BJ (cell line): ENCODE data around the gene MAMSTR. TPM values are rescaled to one million over a fixed set of nuclear protein-coding genes. Genes with fewer than 3 reads are reported as not detected.

Experiments used
- CTCF ChIA-PET: fragments of 350-600 bp; formaldehyde crosslinking; extraction: SDS; loops from one replicate; lab custom pipeline; 2021; ENCODE audit warnings: antibody characterized with exemption, inconsistent platforms; lab: Yijun Ruan, JAX
- POLR2A ChIA-PET: fragments of 300-600 bp; sonication (Branson Sonifier 250); formaldehyde crosslinking; extraction: SDS; loops from one replicate; lab custom pipeline; 2021; ENCODE audit warnings: antibody characterized with exemption; lab: Charles Lee
- DNase-seq: peaks from one replicate; pipeline ENCODE4 v3.0.0-alpha.2; 2011; ENCODE audit warnings: low read depth
- H3K27me3 ChIP-seq: 2 replicates; pipeline ENCODE4 v1.6.0; 2011; ENCODE audit warnings: low read length; ENCODE audit not compliant: control insufficient read depth, insufficient read depth
- H3K36me3 ChIP-seq: 2 replicates; pipeline ENCODE4 v1.5.1; 2011; ENCODE audit warnings: low read length; ENCODE audit not compliant: control insufficient read depth, insufficient read depth
- H3K4me3 ChIP-seq: 2 replicates; pipeline ENCODE4 v1.5.1; 2011; ENCODE audit warnings: low read depth, mild to moderate bottlenecking, control low read depth, low read length
- polyA plus RNA-seq: library from polyadenylated mRNA; depleted of rRNA; stranded (reverse); fragments of >200 nt; gene quantifications from 2 replicates; pipeline ENCODE4 v1.2.3, GENCODE V29; 2011
- TF ChIP-seq, protein P1 (sequence below): IDR thresholded peaks from 2 replicates; pipeline ENCODE4 v1.5.1; 2011; ENCODE audit warnings: low read depth, mild to moderate bottlenecking, control low read depth, inconsistent platforms, low read length, moderate library complexity; ENCODE audit not compliant: insufficient read depth

Gene MAMSTR
- polyA plus RNA-seq, 1 experiment, result 1.5 TPM

DNA sequence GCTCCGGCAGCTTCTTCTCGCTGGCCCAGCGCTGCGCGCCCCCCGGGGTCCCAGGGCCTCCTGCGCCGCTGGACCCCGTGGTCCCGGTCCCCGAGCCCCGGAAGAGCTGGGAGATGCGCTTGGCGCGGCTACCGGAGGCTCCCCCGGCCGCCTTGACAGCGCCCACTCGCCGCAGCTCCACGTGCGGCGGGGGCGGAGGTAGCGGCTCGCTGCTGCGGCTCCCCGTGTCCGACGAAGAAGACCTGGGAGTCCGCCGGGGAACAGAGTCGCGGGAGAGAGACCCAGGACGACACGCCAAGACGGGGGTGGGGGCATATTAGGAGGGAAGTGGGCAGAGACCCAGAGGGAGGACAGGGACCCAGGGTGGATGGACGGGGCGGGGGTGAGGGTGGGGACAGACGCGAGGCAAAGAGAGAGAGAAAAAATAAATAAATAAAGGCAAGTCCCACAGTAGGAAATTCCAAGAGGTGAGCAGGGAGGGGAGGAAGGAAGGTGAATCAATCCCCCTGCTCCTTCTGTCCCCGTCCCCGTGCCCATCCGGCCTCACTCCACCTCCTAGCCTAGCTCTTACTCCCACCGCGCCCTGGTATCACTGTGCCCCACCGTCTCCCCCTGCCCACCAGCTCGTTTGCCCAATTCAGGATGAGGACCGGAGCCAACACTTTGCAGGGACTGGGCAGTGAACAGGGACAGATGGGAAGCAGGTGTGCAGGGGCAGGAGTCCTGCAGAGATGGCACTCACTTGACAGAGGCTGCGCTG, 20.1 kb upstream of the MAMSTR start:
- no peak for DNase-seq
- TF ChIP-seq, protein P1, sequence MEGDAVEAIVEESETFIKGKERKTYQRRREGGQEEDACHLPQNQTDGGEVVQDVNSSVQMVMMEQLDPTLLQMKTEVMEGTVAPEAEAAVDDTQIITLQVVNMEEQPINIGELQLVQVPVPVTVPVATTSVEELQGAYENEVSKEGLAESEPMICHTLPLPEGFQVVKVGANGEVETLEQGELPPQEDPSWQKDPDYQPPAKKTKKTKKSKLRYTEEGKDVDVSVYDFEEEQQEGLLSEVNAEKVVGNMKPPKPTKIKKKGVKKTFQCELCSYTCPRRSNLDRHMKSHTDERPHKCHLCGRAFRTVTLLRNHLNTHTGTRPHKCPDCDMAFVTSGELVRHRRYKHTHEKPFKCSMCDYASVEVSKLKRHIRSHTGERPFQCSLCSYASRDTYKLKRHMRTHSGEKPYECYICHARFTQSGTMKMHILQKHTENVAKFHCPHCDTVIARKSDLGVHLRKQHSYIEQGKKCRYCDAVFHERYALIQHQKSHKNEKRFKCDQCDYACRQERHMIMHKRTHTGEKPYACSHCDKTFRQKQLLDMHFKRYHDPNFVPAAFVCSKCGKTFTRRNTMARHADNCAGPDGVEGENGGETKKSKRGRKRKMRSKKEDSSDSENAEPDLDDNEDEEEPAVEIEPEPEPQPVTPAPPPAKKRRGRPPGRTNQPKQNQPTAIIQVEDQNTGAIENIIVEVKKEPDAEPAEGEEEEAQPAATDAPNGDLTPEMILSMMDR, result no peak
- Histone ChIP-seq H3K4me3 (peak overlapping the region; percentile 44), H3K36me3 (no peaks in the 10 kb centered on the region), H3K27me3 (no peaks in the 10 kb centered on the region)
- CTCF ChIA-PET, result interaction anchor here (0.9 to 2.2 kb wide), 8 partner anchors 13 to 103 kb away, joined by 3 to 17 read pairs (median 3); partner anchors contain the start of genes CA11 and HSD17B14
- POLR2A ChIA-PET, result no interaction called here

DNA sequence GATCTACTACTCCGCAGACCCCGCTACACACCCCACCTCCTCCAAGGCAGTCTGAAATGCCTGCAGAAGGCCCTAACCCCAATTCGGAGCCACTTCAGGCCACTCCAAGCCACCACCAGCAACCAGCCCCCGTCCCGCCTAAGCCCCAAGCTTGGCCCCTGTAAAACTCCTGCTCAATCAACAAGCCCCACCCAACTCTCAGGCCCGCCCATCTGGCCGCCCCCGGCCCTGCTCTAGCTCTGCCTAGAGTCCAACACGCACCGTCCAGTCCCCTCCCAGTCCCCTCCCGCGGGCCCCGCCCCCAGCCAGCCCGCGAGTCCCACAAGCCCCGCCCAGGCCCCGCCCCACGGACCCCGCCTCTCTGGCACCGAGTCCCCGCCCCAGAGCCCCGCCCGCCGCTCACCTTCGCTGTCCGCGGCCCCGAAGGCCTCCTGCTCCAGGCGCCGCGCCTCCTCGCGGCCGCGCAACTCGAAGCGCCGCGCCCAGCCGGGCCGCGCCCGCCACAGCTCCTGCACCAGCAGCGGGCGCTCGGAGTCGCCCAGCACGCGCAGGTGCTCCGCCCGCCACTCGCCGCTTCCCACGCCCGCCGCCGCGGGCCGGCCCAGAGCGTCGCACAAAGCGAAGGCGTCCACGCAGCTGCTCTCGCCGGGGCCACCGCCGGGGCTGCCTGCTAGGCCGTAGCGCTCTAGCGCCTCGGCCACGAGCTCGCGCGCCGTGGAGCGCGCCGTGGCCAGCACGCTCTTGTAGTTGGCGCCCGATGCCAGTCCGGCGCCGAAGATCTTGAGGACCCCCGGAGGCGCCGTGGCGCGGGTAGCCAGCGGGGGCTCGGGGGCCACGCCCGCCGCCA, 19.3 kb upstream of the MAMSTR start:
- Histone ChIP-seq H3K27me3 (no peaks in the 10 kb centered on the region), H3K4me3 (peak overlapping the region; percentile 44), H3K36me3 (no peaks in the 10 kb centered on the region)
- ChIA-PET POLR2A (no interaction called here), CTCF (interaction anchor here (0.6 to 2.2 kb wide), 13 partner anchors 10 to 104 kb away, joined by 3 to 17 read pairs (median 3); partner anchors contain the start of genes CA11 and HSD17B14)
- TF ChIP-seq, protein P1, result no peak
- DNase-seq, result peak; percentile 19

DNA sequence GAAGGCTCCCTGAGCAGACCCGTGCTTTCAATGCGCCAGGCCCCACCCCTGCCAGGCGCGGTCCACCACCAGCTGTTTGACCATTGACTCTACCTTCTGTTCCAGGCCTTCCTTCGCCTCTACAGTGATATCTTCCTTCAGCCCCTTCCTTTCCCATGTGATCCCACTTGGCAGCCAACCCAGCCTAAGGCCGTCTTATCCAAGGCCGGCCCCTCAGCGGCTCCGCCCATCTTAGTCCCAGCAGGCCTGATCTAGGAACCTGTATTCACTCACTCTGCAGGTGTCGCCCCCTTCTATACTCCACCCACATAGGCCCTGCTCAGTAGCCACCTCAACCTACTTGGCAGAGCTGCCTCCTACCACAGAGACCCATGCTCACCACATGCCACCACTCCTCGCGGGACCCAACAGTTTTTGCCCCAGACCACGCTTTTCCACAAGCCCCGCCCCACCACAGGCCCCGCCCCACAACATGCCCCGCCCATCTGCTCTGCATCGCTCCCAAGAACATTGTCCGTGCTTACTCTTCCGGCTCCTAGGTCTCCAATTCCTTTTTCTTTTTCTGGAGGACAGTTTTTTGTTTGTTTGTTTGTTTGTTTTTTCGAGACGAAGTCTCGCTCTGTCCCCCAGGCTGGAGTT, 18.0 kb upstream of the MAMSTR start:
- POLR2A ChIA-PET, result no interaction called here
- TF ChIP-seq, protein P1, result no peak
- Histone ChIP-seq H3K36me3 (no peaks in the 10 kb centered on the region), H3K4me3 (no peak overlapping the region), H3K27me3 (no peaks in the 10 kb centered on the region)
- CTCF ChIA-PET, result interaction anchor here (0.9 to 2.0 kb wide), 5 partner anchors 9 to 92 kb away, joined by 3 to 7 read pairs (median 4); partner anchors contain the start of gene CA11
- DNase-seq, result no peak

DNA sequence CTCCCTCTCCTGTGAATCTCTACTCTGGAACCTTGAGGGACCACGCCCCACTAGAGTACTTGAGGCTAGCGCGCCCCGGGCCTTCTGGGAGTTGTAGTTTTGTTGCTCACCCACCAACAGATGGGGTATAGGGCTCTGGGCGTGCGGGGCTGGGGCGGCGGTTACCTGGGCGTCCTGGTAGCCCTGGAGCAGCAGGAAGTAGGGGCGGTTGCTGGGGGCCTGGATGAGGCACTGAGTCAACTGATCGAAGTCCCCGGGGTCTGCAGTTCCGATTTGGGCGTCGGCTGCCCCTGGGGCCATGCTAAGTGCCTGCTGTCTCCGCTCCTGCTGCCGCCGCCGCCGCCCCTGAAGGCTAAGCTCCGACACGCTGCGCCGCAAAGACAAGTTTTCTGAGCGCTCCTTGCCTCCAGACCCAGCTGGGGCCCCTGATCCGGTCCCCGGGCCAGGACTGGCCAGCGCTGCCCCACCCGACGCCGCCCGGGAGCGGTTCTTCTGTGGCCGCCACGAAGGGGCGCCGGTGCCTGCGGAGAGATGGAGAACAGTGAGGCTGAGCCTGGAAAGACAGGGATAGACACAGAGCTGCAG, 15.6 kb upstream of the MAMSTR start:
- POLR2A ChIA-PET, result interaction anchor here (0.6 kb wide), 1 partner anchor 26 kb away, joined by 4 read pairs; no protein-coding TSS in a partner anchor
- DNase-seq, result no peak
- Histone ChIP-seq H3K4me3 (no peak overlapping the region), H3K27me3 (no peaks in the 10 kb centered on the region), H3K36me3 (no peaks in the 10 kb centered on the region)
- TF ChIP-seq, protein P1, result no peak
- CTCF ChIA-PET, result interaction anchor here (1.2 to 1.3 kb wide), 2 partner anchors 59 to 61 kb away, joined by 3 to 4 read pairs; no protein-coding TSS in a partner anchor
